GM18519 (cell line): ENCODE data around the gene AHSP.
A peak's percentile ranks its signal among the peaks of the same experiment; 100 is the strongest.
"Not testable (repeated sequence)": the region's sequence is repeated elsewhere in the genome, so short reads cannot be mapped to it uniquely, and the experiment has no call there.

Experiments
- ATAC-seq: cut with Tn5 transposase; IDR thresholded peaks from one replicate; pipeline ENCODE4 v1.9.1; 2021; ENCODE audit warnings: mild to moderate bottlenecking, moderate library complexity; ENCODE audit not compliant: unreplicated experiment, low FRiP score

AHSP gene, protein sequence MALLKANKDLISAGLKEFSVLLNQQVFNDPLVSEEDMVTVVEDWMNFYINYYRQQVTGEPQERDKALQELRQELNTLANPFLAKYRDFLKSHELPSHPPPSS

GRCh38 chr16:31527734-31528274 lies at the start of gene AHSP:
Gene AHSP, plus strand, starts transcription at chr16:31527900. Its CDS starts 240 bp downstream, at chr16:31528140.
- ATAC-seq = no peak

DNA sequence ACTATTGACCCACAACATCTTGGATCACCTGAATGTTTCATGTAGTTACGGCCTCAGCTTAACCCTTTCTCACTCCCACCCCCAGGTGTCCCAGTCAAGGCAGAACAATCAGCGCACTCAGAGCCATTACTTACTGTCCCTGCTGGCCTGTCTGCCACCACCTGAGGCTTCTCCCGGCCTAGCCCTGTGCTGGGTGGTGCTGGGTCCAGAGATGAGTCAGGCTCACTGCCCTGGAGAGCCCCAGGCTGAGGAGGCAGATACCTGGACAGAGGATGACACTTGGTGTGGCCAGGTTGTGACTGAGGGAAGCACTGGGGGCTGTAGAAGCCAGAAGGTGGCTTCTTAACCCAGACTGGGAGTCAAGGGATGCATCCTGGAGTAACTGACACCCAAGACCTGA lies 48.7 kb upstream of the AHSP start:
- ATAC-seq = no peak

GRCh38 chr16:31479751-31480150 lies 47.9 kb upstream of the AHSP start:
- ATAC-seq = no peak

DNA sequence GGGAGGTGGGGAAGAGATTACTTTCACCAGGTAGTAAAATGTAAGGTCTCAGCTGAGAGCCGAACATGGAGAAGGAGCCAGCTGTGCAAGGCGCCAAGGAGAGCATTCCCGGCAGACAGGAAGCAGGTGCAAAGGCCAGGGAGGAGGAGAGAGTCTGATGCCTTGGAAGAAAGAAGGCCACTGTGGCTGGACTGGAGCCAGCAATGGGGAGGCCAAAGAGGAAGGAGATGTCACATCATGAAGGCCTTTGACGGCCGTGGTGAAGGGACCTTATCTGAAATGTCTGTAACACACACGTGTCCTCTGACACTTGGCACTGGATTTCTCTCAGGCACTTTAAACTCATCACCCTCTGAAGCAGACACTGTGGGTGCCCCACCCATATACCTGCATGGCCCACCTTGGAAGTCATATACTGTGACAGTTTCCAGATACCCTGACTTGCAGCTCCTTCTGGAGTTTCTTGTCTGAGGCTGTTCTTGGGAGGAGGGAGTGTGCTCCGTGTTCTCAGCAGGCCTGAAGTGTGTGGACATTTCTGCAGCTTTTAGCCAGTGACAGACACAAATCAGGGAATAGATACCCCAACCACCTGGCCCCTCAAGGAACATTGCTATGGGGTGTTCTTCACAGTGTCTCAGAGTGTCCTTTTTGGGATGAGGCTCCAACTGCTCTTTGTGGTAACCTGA lies 46.7 kb upstream of the AHSP start:
- ATAC-seq = no peak

DNA sequence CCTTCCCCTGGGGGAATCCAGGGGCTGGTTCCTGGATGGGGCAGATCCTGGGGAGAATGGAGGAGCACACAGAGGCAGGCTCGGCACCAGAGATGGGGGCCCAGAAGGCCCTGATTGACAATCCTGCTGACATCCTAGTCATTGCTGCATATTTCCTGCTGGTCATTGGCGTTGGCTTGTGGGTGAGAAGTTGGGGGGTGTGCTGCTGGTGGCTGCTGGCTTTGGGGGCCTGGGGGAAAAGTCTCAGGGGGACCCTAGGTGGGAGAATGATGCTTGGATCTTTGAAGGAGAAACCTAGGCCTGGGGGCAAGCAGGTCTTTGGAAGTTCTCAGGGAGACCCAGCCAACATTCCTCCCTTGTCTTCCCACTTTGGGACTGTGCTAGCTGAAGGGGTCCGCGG lies 44.6 kb upstream of the AHSP start, which contains the start of gene SLC5A2:
Gene SLC5A2, plus strand, starts transcription at position 43 of the 400 bp plus-strand sequence. Its CDS starts 14 bp downstream, at position 57.
- ATAC-seq = no peak

- not testable (repeated sequence) for ATAC-seq
These were observed 43.7 kb upstream of the AHSP start for GRCh38 chr16:31484048-31484447.

- ATAC-seq = no peak
These were observed 43.1 kb upstream of the AHSP start for GRCh38 chr16:31484491-31485171.

DNA sequence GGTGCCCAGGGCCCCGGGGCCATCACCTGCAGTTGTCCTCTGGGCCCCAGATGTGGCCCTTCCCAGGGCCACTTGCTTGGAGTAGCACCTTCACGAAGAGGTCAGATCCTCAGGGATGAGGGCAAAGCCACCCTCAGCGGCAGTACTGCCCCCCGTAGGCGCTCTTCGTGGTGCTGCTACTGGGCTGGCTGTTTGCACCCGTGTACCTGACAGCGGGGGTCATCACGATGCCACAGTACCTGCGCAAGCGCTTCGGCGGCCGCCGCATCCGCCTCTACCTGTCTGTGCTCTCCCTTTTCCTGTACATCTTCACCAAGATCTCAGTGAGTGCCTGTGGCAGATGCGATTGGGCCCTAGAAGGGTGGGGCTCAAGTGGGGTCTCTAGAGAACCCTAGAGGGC lies 42.1 kb upstream of the AHSP start:
- ATAC-seq = no peak

DNA sequence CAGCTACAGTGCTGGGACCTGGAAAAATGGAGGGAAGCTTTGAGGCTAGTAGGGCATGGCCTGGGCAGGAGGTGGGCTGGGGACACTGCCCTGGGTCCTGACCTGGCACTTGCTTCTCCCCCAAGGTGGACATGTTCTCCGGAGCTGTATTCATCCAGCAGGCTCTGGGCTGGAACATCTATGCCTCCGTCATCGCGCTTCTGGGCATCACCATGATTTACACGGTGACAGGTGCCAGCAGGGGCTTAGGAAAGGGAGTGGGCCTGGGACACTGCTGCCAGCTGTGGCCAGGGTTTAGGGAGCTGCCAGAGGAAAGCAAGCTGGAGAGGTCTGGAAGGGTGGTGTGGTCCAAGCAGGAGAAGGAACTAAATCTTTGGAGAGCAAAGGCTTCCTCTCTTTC lies 41.7 kb upstream of the AHSP start:
- ATAC-seq = no peak

- no peak for ATAC-seq
These were observed 40.5 kb upstream of the AHSP start for GRCh38 chr16:31487071-31487719.

DNA sequence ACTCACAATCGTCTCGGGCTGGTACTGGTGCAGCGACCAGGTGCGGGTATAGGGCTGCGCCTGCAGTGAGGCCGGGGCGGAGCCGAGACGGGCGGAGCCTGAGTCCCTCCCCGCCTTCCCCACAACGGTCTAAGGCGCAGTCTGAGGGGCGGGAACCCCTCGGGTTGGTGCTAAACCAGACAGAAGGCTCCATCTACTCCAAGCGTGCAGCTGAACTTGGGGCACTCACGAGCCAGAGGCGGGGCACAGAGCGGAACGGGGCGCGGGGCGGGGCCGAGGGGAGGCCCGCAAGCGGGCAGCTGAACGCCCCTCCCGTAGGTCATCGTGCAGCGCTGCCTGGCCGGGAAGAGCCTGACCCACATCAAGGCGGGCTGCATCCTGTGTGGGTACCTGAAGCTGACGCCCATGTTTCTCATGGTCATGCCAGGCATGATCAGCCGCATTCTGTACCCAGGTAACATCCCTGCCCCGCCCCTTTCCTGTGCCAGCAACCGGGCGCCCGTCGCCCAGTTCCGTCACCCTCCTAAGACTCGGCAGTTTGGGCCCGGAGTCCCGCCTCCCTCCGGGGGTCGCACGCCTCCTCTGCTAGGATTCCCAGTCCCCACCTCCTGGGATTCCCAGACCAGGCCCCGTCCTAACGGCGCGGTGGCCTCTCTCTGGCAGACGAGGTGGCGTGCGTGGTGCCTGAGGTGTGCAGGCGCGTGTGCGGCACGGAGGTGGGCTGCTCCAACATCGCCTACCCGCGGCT lies 39.8 kb upstream of the AHSP start:
- ATAC-seq = peak; percentile 68

DNA sequence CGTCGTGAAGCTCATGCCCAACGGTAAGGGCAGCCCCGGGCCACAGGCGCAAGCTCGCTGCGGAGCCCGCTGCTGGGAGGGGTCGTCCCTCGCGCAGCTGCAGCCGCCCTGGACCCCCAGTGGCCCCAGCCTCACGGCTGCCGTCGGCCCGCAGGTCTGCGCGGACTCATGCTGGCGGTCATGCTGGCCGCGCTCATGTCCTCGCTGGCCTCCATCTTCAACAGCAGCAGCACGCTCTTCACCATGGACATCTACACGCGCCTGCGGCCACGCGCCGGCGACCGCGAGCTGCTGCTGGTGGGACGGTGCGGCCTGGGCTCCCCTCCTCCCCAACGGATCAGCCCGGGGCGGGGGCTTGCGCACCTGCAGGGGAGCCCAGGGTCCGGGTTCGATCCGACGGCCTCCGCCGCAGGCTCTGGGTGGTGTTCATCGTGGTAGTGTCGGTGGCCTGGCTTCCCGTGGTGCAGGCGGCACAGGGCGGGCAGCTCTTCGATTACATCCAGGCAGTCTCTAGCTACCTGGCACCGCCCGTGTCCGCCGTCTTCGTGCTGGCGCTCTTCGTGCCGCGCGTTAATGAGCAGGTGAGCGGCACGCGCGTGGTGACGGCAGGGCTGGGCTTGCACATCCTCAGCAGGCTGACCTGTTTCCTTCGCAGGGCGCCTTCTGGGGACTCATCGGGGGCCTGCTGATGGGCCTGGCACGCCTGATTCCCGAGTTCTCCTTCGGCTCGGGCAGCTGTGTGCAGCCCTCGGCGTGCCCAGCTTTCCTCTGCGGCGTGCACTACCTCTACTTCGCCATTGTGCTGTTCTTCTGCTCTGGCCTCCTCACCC lies 39.0 kb upstream of the AHSP start:
- ATAC-seq = no peak

DNA sequence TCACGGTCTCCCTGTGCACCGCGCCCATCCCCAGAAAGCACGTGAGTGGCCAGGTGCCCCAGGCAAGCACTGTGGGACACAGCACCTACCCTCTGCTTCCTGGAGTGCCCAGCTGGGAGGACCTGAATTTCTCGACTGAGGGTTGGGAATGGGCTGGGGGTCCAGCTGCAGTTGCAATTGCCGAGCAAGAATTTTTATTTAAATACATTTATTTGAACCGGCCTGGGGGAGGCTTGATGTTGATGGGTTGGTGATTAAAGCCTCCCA lies 38.5 kb upstream of the AHSP start:
- ATAC-seq = no peak

DNA sequence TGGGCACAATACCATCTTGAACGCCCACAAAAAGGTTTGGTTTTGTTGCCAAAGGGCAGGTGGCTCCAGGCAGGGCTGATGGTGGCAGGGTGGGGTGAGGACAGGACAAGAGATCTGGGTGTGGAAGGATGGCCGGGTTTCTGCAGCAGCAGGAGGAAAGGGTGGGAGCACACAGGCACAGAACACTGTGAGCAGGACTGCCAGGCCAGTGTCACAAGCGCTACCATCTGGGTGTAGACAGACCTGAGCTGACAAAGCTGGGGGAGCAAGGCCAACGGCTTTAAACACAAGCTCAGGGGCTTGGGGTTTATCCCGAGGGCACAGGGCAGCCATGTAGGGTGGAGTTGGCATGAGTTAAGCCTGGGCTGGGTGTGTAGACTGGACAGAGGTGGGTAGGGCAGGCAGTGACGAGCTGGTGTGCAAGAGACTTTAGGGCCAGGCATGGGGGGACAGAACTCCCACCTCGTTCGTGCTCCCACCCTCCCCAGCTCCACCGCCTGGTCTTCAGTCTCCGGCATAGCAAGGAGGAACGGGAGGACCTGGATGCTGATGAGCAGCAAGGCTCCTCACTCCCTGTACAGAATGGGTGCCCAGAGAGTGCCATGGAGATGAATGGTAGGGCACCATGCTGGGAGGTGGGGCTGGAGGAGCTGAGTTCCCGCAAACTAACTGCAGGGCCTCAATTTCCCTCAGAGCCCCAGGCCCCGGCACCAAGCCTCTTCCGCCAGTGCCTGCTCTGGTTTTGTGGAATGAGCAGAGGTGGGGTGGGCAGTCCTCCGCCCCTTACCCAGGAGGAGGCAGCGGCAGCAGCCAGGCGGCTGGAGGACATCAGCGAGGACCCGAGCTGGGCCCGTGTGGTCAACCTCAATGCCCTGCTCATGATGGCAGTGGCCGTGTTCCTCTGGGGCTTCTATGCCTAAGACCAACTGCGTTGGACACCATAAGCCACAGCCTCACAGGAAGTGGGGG lies 37.8 kb upstream of the AHSP start:
- no peak for ATAC-seq

DNA sequence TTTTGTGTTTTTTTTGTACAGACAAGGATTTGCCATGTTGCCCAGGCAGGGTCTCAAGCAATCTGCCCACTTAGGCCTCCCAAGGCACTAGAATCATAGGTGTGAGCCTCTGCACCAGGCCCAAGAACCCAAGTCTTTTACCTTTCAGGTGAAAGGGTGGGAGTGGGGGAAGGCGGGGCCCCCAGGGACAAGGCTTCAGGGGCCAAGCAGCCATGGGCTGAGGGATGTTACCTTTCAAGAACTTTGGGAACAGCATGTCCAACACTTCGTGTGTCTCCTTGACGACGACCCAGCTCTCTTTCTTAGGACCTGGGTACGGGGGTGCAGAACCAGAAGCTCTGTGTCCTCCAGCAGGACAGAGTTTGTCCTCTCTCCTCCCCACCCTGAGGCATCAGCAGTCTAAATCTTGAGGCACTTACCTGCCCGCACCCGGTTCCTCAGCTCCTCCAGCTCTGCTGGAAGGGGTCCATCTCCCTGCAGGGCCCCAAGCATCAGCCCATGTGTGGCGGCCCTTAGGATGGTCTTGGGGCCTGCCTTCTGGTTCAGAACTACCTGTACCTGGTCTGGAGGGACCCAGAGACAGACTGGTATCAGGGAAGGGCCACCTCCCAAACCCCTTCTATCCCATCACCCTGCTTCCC lies 35.8 kb upstream of the AHSP start:
- ATAC-seq = no peak

- no peak for ATAC-seq
These were observed 34.1 kb upstream of the AHSP start for GRCh38 chr16:31493506-31494125.

GRCh38 chr16:31496670-31497069 lies 31.0 kb upstream of the AHSP start:
- ATAC-seq = no peak

GRCh38 chr16:31498493-31498892 lies 29.2 kb upstream of the AHSP start:
- no peak for ATAC-seq
